HepG2 (cell line): Measurements from ENCODE around the gene KCNAB1. TPM values are rescaled to one million over a fixed set of nuclear protein-coding genes. Genes with fewer than 3 reads are reported as not detected.

Experiments used
- ATAC-seq: fragments of 200-7000 bp; cut with Tn5 transposase; 3 replicates; pipeline ENCODE4 v1.9.1; 2020; ENCODE audit warnings: mild to moderate bottlenecking, moderate library complexity
- BruUV-seq: library from RNA; stranded (reverse); fragments of 400-500 nt; replicated peaks from 2 replicates; lab custom pipeline; 2021; lab: Mats Ljungman, UMichigan
- CTCF ChIA-PET: fragments of 300-600 bp; formaldehyde crosslinking; extraction: SDS; loops from one replicate; lab custom pipeline; 2021; ENCODE audit warnings: low total read pairs, inconsistent platforms, low intra/inter-chr PET ratio; lab: Yijun Ruan, JAX
- POLR2A ChIA-PET: fragments of 350-600 bp; sonication (Branson Sonifier 250); formaldehyde crosslinking; loops from one replicate; lab custom pipeline; 2020; ENCODE audit warnings: antibody characterized with exemption, inconsistent platforms; lab: Yijun Ruan, JAX
- DNase-seq: peaks from one replicate; pipeline ENCODE4 v3.0.0-alpha.2; 2015; ENCODE audit warnings: low spot score
- FAIRE-seq: peaks from 3 replicates; lab custom pipeline; 2011; peaks lifted over from hg19 to GRCh38; lab: Jason Lieb, UNC
- H2AFZ ChIP-seq: one replicate; pipeline ENCODE4 v1.6.1; 2011; ENCODE audit warnings: low read length, inconsistent platforms
- H3K27ac ChIP-seq: fragments of 300-600 bp; 3 replicates; pipeline ENCODE4 v1.8.0; 2011; ENCODE audit warnings: mixed run types, mild to moderate bottlenecking, mixed read lengths, low read length, inconsistent platforms; ENCODE audit not compliant: insufficient read depth; ENCODE audit errors: extremely low read length
- H3K27me3 ChIP-seq, 2 experiments: fragments of 200-600 bp in 1 of 2; 2 replicates in 1 of 2; 3 replicates in 1 of 2; pipeline versions ENCODE4 v1.6.0 to v1.8.0; 2011; ENCODE audit warnings: low read length in 2 of 2, mild to moderate bottlenecking in 2 of 2, moderate library complexity in 2 of 2, inconsistent platforms in 1 of 2; ENCODE audit not compliant: insufficient read depth in 2 of 2, control insufficient read depth in 1 of 2
- H3K36me3 ChIP-seq, 2 experiments: fragments of 200-600 bp in 1 of 2; replicated peaks in 1 of 2; 2 replicates in 1 of 2; 3 replicates in 1 of 2; pipeline versions ENCODE4 v1.5.1 to v1.8.0; 2011; ENCODE audit warnings: low read length in 2 of 2, inconsistent platforms in 1 of 2; ENCODE audit not compliant: insufficient read depth in 2 of 2, control insufficient read depth in 1 of 2
- H3K4me1 ChIP-seq: 2 replicates; pipeline ENCODE4 v1.5.1; 2012; ENCODE audit warnings: low read length, inconsistent platforms; ENCODE audit not compliant: insufficient read depth
- H3K4me2 ChIP-seq: 2 replicates; pipeline ENCODE4 v1.6.0; 2011; ENCODE audit warnings: low read depth, low read length, inconsistent platforms
- H3K4me3 ChIP-seq, 3 experiments: fragments of 200-600 bp in 1 of 3; sonication (generic), shearing (Covaris generic) in 1 of 3; replicated peaks in 1 of 3; 2 replicates each; pipeline ENCODE4 v1.5.1; 2011 to 2016; ENCODE audit warnings: low read length in 3 of 3, inconsistent platforms in 2 of 3, low read depth in 2 of 3, mild to moderate bottlenecking in 2 of 3, control low read depth in 1 of 3, mixed read lengths in 1 of 3; ENCODE audit not compliant: insufficient read depth in 1 of 3
- H3K79me2 ChIP-seq: one replicate; pipeline ENCODE4 v1.6.1; 2011; ENCODE audit warnings: low read length, inconsistent platforms; ENCODE audit not compliant: insufficient read depth
- H3K9ac ChIP-seq: 2 replicates; pipeline ENCODE4 v1.6.0; 2011; ENCODE audit warnings: mild to moderate bottlenecking, low read depth, low read length, inconsistent platforms; ENCODE audit not compliant: insufficient read depth
- H3K9me3 ChIP-seq: 2 replicates; pipeline ENCODE4 v1.5.1; 2012; ENCODE audit warnings: mild to moderate bottlenecking, low read length
- H4K20me1 ChIP-seq: 2 replicates; pipeline ENCODE4 v1.6.0; 2011; ENCODE audit warnings: inconsistent platforms, mild to moderate bottlenecking, low read length, moderate library complexity; ENCODE audit not compliant: insufficient read depth
- FOXO1 ChIP-seq: sonication (generic); formaldehyde crosslinking; IDR thresholded peaks from 2 replicates; pipeline ENCODE4 v1.4.0; 2020; ENCODE audit warnings: missing genetic modification reagents
- FOXP1 ChIP-seq, 2 experiments: fragments of 450-650 bp in 1 of 2; IDR thresholded peaks; 2 replicates each; pipeline ENCODE4 v1.6.1; 2017 to 2018; ENCODE audit warnings: antibody characterized with exemption in 1 of 2
- MAFK ChIP-seq, 2 experiments: IDR thresholded peaks in 1 of 2; conservative IDR thresholded peaks in 1 of 2; 2 replicates each; pipeline ENCODE4 v1.6.1; 2011; ENCODE audit warnings: improper control_type of control experiment in 2 of 2, low read length in 2 of 2
- MXD4 ChIP-seq: IDR thresholded peaks from 2 replicates; pipeline ENCODE4 v1.6.1; 2016; ENCODE audit warnings: mild to moderate bottlenecking, missing biosample characterization, missing genetic modification reagents
- POGZ ChIP-seq: sonication (generic); formaldehyde crosslinking; IDR thresholded peaks from 2 replicates; pipeline ENCODE4 v1.4.0; 2020; ENCODE audit warnings: mild to moderate bottlenecking, missing genetic modification reagents
- RAD21 ChIP-seq: fragments of 450-650 bp; formaldehyde crosslinking; IDR thresholded peaks from 2 replicates; pipeline ENCODE4 v1.5.0; 2020; ENCODE audit warnings: mild to moderate bottlenecking
- ZNF333 ChIP-seq: sonication (generic); formaldehyde crosslinking; IDR thresholded peaks from 2 replicates; pipeline ENCODE4 v1.4.0; 2020; ENCODE audit warnings: mild to moderate bottlenecking, missing genetic modification reagents, borderline replicate concordance
- ZNF607 ChIP-seq: sonication (generic); formaldehyde crosslinking; IDR thresholded peaks from 2 replicates; pipeline ENCODE4 v1.5.1; 2020; ENCODE audit warnings: missing genetic modification reagents, mild to moderate bottlenecking, borderline replicate concordance
- WGBS: methylation state at CpG from one replicate; pipeline ENCODE4 v1.1.6; 2017; ENCODE audit warnings: low lambda C conversion rate; 5-methylcytosine and 5-hydroxymethylcytosine counted together
- in situ Hi-C: cut with HindIII; loops from 2 replicates; pipeline ENCODE4 v1.10.0; 2017; ENCODE audit warnings: low pct_unique_long_range_greater_than_20kb; ENCODE audit not compliant: extremely low pct_ligation_motif_present
- intact Hi-C: fragments of 100-400 bp; cut with micrococcal nuclease; formaldehyde crosslinking; loops from one replicate; pipeline ENCODE4 v1.10.0; 2022; ENCODE audit not compliant: unreplicated experiment
- polyA plus RNA-seq, 8 experiments: library from polyadenylated mRNA; depleted of rRNA in 3 of 8; stranded (reverse) in 7 of 8; unstranded in 1 of 8; fragments of >200 nt; fragmentation: Illumina TruSeq in 4 of 8; extraction: Trizol in 4 of 8; gene quantifications; 2 replicates each; pipeline versions ENCODE4 v1.2.1 to v1.2.3, GENCODE V29; 2011 to 2016; ENCODE audit warnings: low read depth in 4 of 8, missing spikeins in 1 of 8, mixed read lengths in 1 of 8; ENCODE audit not compliant: insufficient read depth in 1 of 8
- total RNA-seq, 5 experiments: library from RNA; depleted of rRNA; stranded (reverse); fragments of >200 nt; fragmentation: Illumina TruSeq; extraction: Trizol; gene quantifications; 2 replicates each; pipeline ENCODE4 v1.2.3, GENCODE V29; 2016; ENCODE audit warnings: low read depth in 1 of 5
- TF ChIP-seq, protein P1 (sequence below): sonication (generic); formaldehyde crosslinking; IDR thresholded peaks from 2 replicates; pipeline ENCODE4 v1.5.0; 2020; ENCODE audit warnings: mild to moderate bottlenecking, missing genetic modification reagents

The KCNAB1 gene
- total and polyA plus RNA-seq, 2 of the 13 experiments (the other 11 are each of a cell fraction or from before 2014, with no cell fraction given) = not detected

DNA sequence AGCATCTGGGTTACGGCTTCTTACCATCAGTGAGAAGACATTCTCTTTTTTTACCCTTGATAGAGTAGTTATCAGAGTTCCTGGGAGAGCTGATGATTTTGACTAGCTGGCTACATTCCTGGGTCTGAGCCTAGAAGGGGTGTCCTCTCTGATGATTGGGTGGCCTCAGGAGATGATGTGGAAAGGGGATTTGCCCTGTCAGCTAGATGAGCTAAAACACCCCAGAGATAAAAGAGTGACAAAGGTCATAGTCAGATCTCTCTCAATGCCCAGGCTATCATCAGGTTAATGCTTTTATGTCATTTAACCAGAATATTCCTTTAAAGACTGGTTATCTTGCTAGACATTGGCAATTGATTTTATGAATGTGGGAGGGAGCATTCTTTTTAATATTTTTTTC is 130.2 kb downstream of the KCNAB1 start:
- H3K4me3 ChIP-seq = no peak overlapping the region
- H4K20me1 ChIP-seq = no peaks in the 10 kb centered on the region
- no peak overlapping the region for H3K4me2 ChIP-seq
- no peaks in the 10 kb centered on the region for H3K79me2 ChIP-seq
- in situ Hi-C loops = no loop called here
- intact Hi-C loops = no loop called here
- no peaks in the 10 kb centered on the region for H3K27me3 ChIP-seq
- BruUV-seq = no TSS peak
- TF ChIP-seq POGZ (CRISPR knock-in tag) (no peak), RAD21 (CRISPR knock-in tag) (no peak), FOXP1 (IDR thresholded peaks at IDR 0.05) (no peak), FOXP1 (CRISPR knock-in tag; IDR thresholded peaks at IDR 0.05) (no peak), MAFK (conservative IDR thresholded peaks at IDR 0.05 in 1 of 2, IDR thresholded peaks at IDR 0.05 in 1 of 2; ENCODE audit: low read length in 2 of 2) (no peak), MXD4 (CRISPR knock-in tag) (no peak), ZNF607 (CRISPR knock-in tag) (no peak)
- TF ChIP-seq, protein P1, sequence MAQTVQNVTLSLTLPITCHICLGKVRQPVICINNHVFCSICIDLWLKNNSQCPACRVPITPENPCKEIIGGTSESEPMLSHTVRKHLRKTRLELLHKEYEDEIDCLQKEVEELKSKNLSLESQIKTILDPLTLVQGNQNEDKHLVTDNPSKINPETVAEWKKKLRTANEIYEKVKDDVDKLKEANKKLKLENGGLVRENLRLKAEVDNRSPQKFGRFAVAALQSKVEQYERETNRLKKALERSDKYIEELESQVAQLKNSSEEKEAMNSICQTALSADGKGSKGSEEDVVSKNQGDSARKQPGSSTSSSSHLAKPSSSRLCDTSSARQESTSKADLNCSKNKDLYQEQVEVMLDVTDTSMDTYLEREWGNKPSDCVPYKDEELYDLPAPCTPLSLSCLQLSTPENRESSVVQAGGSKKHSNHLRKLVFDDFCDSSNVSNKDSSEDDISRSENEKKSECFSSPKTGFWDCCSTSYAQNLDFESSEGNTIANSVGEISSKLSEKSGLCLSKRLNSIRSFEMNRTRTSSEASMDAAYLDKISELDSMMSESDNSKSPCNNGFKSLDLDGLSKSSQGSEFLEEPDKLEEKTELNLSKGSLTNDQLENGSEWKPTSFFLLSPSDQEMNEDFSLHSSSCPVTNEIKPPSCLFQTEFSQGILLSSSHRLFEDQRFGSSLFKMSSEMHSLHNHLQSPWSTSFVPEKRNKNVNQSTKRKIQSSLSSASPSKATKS = no peak
- no peak for DNase-seq
- H3K4me1 ChIP-seq = peaks cover 11% of the 10 kb centered on the region; the same call in 1 of the 2 replicates
- ChIA-PET POLR2A (no interaction called here), CTCF (no interaction called here)
- ATAC-seq = no peak
- FAIRE-seq = no peak
- no peaks in the 10 kb centered on the region for H3K9me3 ChIP-seq
- no peaks in the 10 kb centered on the region for H3K36me3 ChIP-seq
- H2AFZ ChIP-seq = no peak overlapping the region
- H3K9ac ChIP-seq = no peak overlapping the region
- 44% methylated on average over 1 of the region's 1 CpG for WGBS
- H3K27ac ChIP-seq = no peak overlapping the region

DNA sequence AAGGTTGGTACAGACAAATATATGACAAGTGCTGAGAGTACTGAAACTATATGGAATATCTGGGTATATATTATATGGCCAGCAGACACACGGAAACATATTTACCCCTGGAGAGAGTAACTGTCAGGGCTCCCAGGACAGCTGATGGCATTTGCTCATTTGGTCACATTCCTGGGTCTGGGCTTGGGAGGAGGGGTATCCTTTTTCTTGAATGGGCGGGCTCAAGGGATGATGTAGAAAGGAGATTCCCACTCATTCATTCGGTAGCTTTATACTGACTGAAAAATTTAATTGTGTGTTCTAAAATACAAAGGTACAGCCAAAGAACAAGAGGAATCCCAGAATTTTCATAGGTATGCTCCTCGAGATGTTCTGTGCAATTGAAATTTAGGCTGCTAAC is 131.0 kb downstream of the KCNAB1 start:
- DNase-seq (no peak), FAIRE-seq (no peak), ATAC-seq (no peak)
- H3K9ac ChIP-seq = no peak overlapping the region
- ChIA-PET POLR2A (no interaction called here), CTCF (no interaction called here)
- no peak for TF ChIP-seq ZNF333
- TF ChIP-seq FOXO1 (CRISPR knock-in tag) = no peak
- H4K20me1 ChIP-seq = no peaks in the 10 kb centered on the region
- H3K27ac ChIP-seq = no peak overlapping the region
- H3K4me1 ChIP-seq = peaks cover 11% of the 10 kb centered on the region; the same call in 1 of the 2 replicates
- 14% methylated on average over 4 of the region's 4 CpGs for whole genome bisulfite sequencing
- H3K79me2 ChIP-seq = no peaks in the 10 kb centered on the region
- in situ Hi-C loops (no loop called here), intact Hi-C loops (no loop called here)
- no peaks in the 10 kb centered on the region for H3K9me3 ChIP-seq
- H3K4me3 ChIP-seq = no peak overlapping the region
- no peaks in the 10 kb centered on the region for H3K36me3 ChIP-seq
- BruUV-seq = no TSS peak
- H3K27me3 ChIP-seq = no peaks in the 10 kb centered on the region
- H3K4me2 ChIP-seq = no peak overlapping the region
- no peak overlapping the region for H2AFZ ChIP-seq
